ENCODE data around the gene CEL. TPM values are rescaled to one million over a fixed set of nuclear protein-coding genes. Genes with fewer than 3 reads are reported as not detected.
A peak's percentile ranks its signal among the peaks of the same experiment; 100 is the strongest.
"Not testable (repeated sequence)": the region's sequence is repeated elsewhere in the genome, so short reads cannot be mapped to it uniquely, and the experiment has no call there.

CEL gene
- total RNA-seq, 4 donors from 2014 or later, result 0.28 to 0.56 (median 0.34) TPM

- TF ChIP-seq, protein P1, sequence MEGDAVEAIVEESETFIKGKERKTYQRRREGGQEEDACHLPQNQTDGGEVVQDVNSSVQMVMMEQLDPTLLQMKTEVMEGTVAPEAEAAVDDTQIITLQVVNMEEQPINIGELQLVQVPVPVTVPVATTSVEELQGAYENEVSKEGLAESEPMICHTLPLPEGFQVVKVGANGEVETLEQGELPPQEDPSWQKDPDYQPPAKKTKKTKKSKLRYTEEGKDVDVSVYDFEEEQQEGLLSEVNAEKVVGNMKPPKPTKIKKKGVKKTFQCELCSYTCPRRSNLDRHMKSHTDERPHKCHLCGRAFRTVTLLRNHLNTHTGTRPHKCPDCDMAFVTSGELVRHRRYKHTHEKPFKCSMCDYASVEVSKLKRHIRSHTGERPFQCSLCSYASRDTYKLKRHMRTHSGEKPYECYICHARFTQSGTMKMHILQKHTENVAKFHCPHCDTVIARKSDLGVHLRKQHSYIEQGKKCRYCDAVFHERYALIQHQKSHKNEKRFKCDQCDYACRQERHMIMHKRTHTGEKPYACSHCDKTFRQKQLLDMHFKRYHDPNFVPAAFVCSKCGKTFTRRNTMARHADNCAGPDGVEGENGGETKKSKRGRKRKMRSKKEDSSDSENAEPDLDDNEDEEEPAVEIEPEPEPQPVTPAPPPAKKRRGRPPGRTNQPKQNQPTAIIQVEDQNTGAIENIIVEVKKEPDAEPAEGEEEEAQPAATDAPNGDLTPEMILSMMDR (IDR thresholded peaks at IDR 0.05), result no peak
- ATAC-seq (ENCODE audit: low FRiP score), result no peak
- DNase-seq (ENCODE audit: low spot score), result no peak
These were observed 27.0 kb downstream of the CEL start for GRCh38 chr9:133088756-133089155.

- no peak for ATAC-seq (ENCODE audit: low FRiP score)
- TF ChIP-seq, protein P1 (IDR thresholded peaks at IDR 0.05), result no peak
- DNase-seq (ENCODE audit: low spot score), result no peak
These were observed 27.5 kb downstream of the CEL start for GRCh38 chr9:133089271-133089671.

GRCh38 chr9:133090187-133090586 is 28.4 kb downstream of the CEL start:
- ATAC-seq (ENCODE audit: low FRiP score) (no peak), DNase-seq (ENCODE audit: low spot score) (no peak)
- TF ChIP-seq, protein P1 (IDR thresholded peaks at IDR 0.05), result no peak

GRCh38 chr9:133090752-133091385 is 29.1 kb downstream of the CEL start:
- ATAC-seq (ENCODE audit: low FRiP score) (no peak), DNase-seq (ENCODE audit: low spot score) (no peak)
- TF ChIP-seq, protein P1 (IDR thresholded peaks at IDR 0.05), result no peak

- ATAC-seq (ENCODE audit: low FRiP score); DNase-seq (ENCODE audit: low spot score): not testable (repeated sequence)
These were observed 32.6 kb downstream of the CEL start for GRCh38 chr9:133094351-133094750.

GRCh38 chr9:133094842-133095393 is 33.1 kb downstream of the CEL start:
- DNase-seq (ENCODE audit: low spot score), result no peak
- TF ChIP-seq, protein P1 (IDR thresholded peaks at IDR 0.05), result no peak
- no peak for ATAC-seq (ENCODE audit: low FRiP score)

GRCh38 chr9:133098104-133098754 is 36.4 kb downstream of the CEL start:
- peak; percentile 16 for ATAC-seq (ENCODE audit: low FRiP score)
- TF ChIP-seq, protein P1 (IDR thresholded peaks at IDR 0.05), result no peak
- DNase-seq (ENCODE audit: low spot score), result no peak

All from omental fat pad (tissue), 4 donors.